Measurements from ENCODE around the gene NDUFA7. TPM values are rescaled to one million over a fixed set of nuclear protein-coding genes. Genes with fewer than 3 reads are reported as not detected.

NDUFA7 gene
- total RNA-seq, 2 donors from 2014 or later, result 81.0 to 82.0 TPM

GRCh38 chr19:8331263-8331845 is 10.2 kb upstream of the NDUFA7 start:
- peaks cover 0 to 26% of the 10 kb centered on the region in 2 donors for H3K4me1 ChIP-seq
- H3K9me3 ChIP-seq, result no peaks in the 10 kb centered on the region
- TF ChIP-seq, protein P1, sequence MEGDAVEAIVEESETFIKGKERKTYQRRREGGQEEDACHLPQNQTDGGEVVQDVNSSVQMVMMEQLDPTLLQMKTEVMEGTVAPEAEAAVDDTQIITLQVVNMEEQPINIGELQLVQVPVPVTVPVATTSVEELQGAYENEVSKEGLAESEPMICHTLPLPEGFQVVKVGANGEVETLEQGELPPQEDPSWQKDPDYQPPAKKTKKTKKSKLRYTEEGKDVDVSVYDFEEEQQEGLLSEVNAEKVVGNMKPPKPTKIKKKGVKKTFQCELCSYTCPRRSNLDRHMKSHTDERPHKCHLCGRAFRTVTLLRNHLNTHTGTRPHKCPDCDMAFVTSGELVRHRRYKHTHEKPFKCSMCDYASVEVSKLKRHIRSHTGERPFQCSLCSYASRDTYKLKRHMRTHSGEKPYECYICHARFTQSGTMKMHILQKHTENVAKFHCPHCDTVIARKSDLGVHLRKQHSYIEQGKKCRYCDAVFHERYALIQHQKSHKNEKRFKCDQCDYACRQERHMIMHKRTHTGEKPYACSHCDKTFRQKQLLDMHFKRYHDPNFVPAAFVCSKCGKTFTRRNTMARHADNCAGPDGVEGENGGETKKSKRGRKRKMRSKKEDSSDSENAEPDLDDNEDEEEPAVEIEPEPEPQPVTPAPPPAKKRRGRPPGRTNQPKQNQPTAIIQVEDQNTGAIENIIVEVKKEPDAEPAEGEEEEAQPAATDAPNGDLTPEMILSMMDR (IDR thresholded peaks at IDR 0.05), result no peak
- H3K27ac ChIP-seq, result no peak overlapping the region
- peaks cover 9 to 10% of the 10 kb centered on the region in 2 donors for H3K27me3 ChIP-seq
- no peak for DNase-seq (ENCODE audit: low spot score)
- H3K4me3 ChIP-seq, result no peak overlapping the region
- no peaks in the 10 kb centered on the region for H3K36me3 ChIP-seq

GRCh38 chr19:8329996-8330395 is 8.8 kb upstream of the NDUFA7 start:
- TF ChIP-seq, protein P1 (IDR thresholded peaks at IDR 0.05), result no peak
- Histone ChIP-seq H3K9me3 (no peaks in the 10 kb centered on the region), H3K36me3 (no peaks in the 10 kb centered on the region), H3K4me3 (no peak overlapping the region), H3K27me3 (peaks cover 9 to 10% of the 10 kb centered on the region in 2 donors), H3K4me1 (peaks cover 0 to 21% of the 10 kb centered on the region in 2 donors), H3K27ac (no peak overlapping the region)
- DNase-seq (ENCODE audit: low spot score), result no peak

- TF ChIP-seq, protein P1 (IDR thresholded peaks at IDR 0.05), result no peak
- no peak for DNase-seq (ENCODE audit: low spot score)
- Histone ChIP-seq H3K27ac (no peak overlapping the region), H3K9me3 (no peaks in the 10 kb centered on the region), H3K4me1 (peaks cover 0 to 33% of the 10 kb centered on the region in 2 donors), H3K27me3 (no peaks in the 10 kb centered on the region), H3K4me3 (no peak overlapping the region), H3K36me3 (peaks cover 16% of the 10 kb centered on the region)
These were observed 4.3 kb upstream of the NDUFA7 start for GRCh38 chr19:8325454-8325853.

- Histone ChIP-seq H3K27me3 (no peaks in the 10 kb centered on the region), H3K9me3 (no peaks in the 10 kb centered on the region), H3K36me3 (peaks cover 16% of the 10 kb centered on the region), H3K4me1 (peaks cover 0 to 42% of the 10 kb centered on the region in 2 donors), H3K27ac (no peak overlapping the region), H3K4me3 (no peak overlapping the region)
- TF ChIP-seq, protein P1 (IDR thresholded peaks at IDR 0.05), result no peak
- DNase-seq (ENCODE audit: low spot score), result no peak
These were observed 3.2 kb upstream of the NDUFA7 start for GRCh38 chr19:8324186-8325050.

DNA sequence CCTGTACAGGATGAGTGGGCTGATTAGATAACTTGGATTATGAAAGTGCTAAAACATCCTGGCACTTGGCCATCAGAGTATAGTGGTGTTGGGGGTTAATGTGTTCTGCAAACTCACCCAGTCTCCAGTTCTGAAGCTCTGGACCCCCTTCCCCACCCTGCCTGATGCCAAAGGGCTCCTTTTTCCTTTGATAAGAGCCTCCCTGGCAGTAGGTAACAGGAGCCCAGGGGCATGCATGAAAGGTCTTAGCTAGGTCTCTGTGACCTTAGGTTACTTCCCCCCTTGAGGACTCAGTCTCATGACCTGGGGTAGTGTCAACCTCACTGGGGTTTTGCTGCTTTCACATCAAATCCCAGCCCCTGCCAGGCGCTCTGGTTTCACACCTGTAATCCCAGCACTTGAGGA is 2.6 kb upstream of the NDUFA7 start:
- no peak for DNase-seq (ENCODE audit: low spot score)
- Histone ChIP-seq H3K27me3 (no peaks in the 10 kb centered on the region), H3K27ac (no peak overlapping the region), H3K9me3 (no peaks in the 10 kb centered on the region), H3K36me3 (peaks cover 16% of the 10 kb centered on the region), H3K4me1 (peaks cover 0 to 42% of the 10 kb centered on the region in 2 donors), H3K4me3 (no peak overlapping the region)
- TF ChIP-seq, protein P1 (IDR thresholded peaks at IDR 0.05), result no peak
